ENCODE results near the gene FBXO28.

Gene FBXO28

DNA sequence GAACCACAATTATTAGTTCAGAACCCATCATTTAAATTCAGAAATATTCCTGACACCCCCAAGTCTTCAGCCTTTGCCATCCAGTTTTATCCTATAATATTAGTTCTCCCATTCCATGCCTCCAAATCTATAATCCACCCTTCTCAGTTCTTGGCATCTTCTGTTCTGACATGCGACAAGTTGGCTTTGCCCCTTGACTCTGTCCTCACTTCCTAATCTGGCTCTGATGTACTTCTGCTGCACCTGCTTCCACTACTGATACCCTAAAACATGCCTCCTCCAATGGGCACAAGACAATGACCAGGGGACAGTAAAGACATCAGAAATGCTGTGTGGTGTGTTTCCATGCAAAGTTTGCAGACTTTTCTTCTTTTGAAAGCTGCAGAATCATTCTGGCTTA lies 17.1 kb upstream of the FBXO28 start:
- no peak for DNase-seq

DNA sequence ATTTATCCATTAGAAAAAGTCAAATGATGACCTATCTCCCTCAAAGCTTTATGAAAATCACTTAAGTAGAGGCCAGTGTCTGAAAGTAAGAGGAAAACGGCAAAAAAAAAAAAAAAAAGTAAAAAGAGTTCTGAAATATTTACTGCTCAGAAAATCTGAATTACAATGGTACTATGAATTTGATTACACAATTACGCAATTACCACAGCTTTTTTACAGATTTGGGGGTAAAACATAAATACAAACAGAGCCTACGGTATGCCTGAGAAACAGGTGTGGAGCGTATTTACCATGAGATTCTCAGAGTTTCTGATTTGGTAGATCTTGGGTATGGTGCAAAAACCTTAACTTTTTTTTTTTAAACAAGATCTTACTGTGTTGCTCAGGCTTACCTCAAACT lies 15.9 kb upstream of the FBXO28 start:
- no peak for DNase-seq

DNA sequence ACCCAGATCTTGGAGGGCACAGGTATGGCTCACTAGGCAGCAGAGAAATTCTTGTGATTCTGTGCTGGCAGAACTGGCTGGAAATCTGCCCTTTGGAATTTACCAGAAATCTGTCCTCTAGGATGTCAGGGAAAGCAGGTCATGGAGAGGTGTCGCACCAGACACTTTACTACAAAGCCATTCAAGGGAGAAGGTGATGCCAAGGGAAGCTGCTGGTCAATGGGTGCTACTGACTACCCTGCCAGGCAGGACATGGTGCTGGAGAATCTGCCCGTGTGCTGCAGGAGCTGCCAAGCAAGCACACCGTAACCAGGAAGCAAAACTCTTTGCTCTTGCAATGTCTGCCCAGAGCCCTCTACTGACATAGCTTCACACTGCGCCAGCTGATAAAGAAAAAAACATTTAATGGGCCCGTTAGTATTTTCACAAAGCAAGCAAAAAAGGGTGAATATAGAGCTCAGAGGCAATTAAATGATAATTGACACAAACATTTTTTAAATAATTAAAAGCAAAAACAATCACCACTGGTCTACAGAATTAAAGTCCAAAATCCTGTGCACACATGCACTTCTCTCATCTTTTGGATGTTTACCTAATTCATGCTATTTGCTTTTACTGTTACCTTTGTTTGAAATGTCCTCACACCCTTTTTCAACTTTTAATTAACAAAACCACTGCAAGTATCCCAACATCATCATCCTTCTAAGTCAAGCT lies 7.2 kb upstream of the FBXO28 start:
- peak; percentile 44 for DNase-seq

DNA sequence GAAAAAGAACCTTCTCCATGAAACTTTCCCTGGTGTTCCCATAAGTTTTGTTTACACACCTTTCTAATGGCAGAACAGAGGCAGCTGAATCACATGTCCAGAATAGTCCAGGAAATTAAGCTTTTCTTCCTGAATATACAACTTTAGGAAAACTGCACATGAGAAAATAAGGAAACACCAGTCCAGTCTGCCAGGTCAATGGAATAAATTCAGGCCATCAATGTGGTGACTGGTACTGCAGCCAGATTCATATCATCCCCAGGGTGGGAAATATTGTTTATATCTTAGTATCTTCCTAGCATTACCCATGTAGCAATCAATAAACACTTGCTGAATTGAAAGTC lies 6.7 kb upstream of the FBXO28 start:
- no peak for DNase-seq

DNA sequence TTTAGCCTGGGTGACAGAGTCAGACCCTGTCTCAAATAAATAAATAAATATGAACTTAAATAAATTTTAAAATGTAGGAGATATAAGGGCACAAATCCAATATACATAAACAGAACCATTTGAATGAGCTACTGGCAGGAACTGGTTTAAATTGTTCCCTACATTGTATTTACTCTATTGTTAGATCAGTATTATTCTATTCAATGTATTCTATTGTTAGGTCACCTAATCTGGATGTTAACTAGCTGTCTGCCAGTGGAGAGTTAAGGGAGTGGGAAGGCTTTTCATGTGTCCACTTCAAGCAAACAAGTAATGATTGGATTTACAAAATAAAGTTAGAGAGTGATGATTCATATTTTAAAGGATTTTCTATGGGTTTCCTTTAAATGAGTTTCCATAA lies 4.9 kb upstream of the FBXO28 start:
- DNase-seq = no peak

DNA sequence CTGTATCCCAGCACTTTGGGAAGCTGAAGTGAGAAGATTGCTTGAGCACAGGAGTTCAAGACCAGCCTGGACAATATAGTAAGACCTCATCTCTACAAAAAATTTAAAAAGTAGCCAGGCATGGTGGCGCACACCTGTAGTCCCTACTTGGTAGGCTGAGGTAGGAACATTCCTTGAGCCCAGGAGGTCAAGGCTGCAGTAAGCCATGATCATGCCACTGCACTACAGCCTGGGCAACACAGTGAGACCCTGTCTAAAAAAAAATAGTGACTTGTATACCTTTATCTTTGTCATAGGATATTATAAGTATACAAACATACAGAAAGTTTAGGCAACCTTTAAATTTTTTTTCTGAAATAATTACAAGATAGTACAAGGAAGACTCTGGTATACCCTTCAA lies 3.9 kb upstream of the FBXO28 start:
- no peak for DNase-seq

DNA sequence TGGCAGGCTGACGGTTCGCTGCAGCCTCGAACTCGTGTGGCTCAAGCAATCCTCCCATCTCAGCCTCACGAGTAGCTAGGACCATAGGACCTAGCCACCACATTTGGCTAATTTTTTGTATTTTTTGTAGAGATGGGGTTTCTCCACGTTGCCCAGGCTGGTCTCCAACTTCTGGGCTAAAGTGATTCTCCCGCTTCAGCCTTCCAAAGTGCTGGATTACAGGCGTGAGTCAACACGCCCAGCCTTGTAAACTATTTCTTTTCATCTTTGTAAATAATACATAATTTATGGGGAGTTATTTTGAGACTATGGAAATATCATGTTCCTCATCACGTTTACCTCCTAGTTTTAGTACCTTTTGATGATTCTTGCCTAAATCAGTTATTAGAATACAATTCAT lies 906 bp upstream of the FBXO28 start:
- DNase-seq = no peak

DNA sequence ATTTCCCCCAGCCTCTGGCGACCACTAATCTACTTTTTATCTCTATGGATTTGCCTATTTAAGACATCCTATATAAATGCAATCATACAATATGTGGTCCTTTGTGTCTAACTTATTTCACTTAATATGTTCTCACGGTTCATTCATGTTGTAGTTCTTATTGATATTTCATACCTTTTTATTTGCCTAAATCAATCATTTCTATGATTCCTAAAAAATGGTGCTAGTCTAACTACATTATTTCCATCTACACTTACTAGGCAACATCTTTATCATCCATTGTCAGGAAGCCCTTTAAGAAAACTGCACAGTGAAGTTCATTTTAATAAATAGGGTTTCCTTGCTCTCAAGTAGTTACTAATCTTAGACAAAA lies 380 bp upstream of the FBXO28 start:
- no peak for DNase-seq

DNA sequence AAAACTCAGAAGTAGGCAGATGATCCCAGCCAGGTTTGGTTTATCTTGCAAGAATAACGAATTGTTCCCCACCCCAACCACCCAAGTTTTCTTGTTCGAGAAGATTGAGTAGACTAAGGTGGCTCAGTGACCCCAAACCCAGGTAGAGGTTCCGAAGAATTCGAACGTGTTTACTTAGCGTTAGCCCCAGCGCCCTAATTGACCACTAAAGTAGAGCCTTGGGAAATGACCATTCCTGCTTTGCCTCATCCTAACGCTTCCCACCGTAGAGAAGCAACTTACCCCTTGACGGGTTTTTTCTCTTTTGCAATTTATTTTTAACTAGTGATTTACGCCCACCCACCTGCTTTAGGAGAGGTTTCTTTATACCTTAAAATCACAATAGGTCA lies 870 bp downstream of the FBXO28 start:
- DNase-seq = no peak

DNA sequence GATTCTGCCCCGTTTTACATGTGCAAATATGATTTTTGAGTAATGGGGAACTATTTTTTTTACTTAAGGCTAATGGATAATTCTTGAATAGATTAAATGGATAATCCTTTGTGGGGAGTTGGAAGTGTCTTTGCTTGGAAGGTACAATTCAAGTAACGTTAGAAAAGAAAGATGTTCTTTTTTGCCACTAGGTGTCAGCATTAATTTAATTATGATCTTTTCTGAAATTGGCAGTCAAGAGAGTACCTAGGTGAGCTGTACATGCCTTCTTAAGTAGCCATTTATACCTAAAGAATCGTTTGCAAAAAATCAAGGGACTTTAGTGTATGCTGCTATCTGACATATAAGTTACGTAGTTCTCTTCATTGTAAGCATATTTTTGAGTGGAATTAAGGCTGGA lies 2.2 kb downstream of the FBXO28 start:
- peak; percentile 38 for DNase-seq

DNA sequence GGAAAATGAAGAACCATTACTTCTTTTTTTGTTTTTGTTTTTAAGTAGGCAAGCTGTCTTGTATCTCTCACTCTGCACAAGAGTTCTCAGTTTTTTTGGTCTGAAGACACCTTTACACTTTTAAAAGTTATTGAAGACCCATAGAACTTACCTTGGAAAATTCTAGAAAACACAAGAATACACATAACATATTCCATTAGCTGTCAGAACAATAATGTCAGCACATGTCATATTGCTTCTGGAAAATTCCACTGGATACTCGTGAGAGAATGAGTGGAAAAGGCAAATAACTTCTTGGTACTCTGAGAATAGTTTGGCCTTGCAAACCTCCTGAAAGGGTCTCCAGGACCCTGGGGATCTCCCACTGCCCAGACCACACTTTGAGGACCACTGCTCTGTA lies 4.8 kb downstream of the FBXO28 start:
- DNase-seq = no peak

DNA sequence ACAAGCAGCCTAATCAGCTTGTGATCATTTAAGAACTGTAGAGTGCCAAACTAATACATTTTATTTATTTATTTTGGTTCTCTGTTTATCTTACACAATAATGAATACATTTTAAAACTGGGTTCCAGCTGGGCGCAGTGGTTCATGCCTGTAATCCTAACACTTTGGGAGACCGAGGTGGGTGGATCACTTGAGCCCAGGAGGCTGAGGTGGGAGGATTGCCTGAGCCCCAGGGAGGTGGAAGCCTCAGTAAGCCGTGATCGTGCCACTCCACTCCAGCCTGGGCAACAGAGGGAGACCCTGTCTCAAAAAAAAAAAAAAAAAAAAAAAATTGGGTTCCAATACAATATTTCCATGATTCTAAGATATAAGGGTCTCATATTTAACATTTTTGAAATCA lies 9.2 kb downstream of the FBXO28 start:
- DNase-seq = no peak

DNA sequence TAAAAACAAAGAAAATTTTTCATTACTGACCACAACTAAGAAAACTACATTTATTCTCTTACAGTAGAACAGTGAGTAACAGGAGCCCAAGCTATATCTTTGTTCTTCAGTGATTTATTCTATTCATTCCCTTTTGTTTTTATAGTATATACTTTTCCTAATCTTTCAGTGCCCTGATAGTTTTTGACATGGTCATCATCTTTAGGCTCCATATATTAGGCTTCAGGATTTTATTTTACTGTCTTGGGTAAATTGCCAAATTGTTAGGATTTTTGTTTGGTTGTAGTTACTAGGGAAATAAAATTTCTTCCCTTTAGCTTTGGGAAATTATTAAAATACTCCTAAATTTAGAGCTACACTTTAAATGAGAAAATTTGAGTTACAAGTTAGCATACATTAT lies 10.3 kb downstream of the FBXO28 start:
- no peak for DNase-seq

DNA sequence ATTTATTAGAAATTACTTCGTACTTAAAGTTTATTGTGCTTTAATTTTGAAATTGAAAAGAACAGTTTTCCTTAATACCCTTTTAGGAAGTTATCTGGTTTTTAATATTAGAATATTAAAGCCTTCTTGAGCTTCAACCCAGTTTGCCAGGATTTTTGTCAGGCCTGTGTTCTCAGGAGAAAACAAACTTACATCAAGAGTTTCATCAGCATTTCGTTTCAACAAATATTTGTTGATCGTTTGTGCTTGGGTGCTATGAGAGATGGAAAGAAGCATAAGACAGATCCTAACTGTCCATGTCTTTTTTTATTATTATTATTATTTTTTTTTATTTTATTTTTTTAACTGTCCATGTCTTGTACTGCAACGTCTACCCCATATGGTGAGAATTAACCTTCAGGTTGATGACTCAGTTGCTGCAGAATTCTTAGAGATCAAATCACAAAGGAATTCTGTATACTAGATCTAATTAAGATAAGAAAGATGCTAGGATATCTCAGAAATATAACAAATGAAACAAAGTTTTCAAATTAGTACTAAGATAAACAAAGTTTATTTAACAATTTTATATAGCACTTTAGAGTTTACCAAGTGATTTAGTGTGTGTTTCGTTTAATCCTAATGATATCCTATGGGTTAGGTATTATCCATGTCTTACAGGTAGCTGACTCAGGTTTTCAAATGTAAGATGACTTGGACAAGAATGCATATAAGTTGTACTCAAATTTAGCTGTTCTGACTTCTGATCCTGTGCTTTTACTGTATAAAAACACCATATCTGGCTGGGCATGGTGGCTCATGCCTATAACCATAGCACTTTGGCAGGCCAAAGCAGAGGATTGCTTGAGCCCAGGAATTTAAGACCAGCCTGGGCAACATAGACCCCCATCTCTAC lies 14.3 kb downstream of the FBXO28 start:
- no peak for DNase-seq

DNA sequence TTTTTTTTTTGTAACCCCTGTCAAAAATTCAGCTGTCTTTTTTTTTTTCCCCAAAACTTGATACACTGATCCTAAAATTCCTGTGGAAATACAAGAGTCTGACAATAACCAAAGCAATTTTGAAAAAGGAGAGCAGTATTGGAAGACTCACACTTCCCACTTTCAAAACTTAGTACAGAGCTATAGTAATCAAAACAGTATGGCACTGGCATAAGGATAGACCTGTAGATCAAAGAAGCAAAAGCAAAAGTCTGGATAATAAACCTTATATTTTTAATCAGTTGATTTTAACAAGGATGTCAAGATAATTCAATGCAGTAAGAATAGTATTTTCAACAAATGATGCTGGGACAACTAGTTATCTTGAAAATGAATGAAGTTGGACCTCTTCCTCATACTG lies 17.3 kb downstream of the FBXO28 start:
- DNase-seq = no peak

DNA sequence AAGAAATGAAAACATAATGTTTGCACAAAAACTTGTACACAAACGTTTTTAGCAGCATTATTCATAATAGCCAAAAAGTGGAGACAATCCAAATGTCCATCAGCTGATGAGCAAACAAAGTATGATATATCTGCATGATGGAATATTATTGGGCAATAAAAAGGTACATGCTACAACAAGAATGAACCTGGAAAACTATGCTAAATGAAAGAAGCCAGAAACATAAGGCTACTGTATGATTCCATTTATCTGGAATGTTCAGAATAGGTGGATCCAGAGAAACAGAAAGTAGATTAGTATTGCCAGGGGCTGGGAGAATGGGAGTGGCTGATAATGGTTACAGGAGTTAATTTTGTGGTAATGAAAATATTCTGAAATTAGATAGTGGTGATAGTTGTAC lies 19.0 kb downstream of the FBXO28 start:
- DNase-seq = no peak

DNA sequence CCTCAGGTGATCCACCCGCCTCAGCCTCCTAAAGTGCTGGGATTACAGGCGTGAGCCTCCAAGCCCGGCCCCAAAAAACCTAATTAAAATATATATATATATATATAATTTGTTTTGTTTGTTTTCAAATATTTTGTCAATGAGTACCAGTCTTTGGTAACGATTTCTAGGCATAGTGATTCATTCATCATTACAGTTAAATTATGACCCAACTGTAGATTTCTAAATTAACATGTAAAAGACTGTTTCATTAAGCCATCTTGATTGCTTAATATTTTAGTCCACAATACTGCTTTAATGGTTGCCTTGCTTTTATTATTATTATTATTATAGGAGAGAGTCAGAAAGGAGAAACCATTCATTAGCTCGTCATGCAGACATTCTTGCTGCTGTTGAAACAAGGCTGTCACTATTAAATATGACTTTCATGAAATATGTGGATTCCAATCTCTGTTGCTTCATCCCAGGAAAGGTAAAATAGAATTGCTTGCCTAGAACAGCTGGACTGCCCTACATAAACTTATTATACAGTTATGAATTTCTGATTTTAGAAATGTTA lies 19.9 kb downstream of the FBXO28 start:
- no peak for DNase-seq

DNA sequence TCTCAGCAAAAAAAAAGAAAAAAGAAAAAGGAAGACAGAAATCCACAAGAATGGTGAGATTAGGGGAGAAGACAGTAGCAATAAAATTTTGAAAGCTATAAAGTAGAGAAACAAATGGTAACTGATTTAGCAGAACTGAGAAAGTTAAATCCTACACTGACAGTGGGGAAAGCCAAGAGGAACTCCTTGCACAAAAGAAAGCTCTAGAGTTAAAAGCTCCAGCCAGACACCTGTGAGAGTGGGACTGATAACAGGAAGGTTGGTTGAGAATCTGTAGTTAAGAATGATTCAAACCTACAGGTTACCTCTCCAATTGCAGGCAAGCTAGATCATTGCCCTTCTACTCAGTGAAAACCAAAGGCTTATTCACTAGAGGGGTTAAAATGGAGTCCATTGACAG lies 23.6 kb downstream of the FBXO28 start:
- DNase-seq = no peak

DNA sequence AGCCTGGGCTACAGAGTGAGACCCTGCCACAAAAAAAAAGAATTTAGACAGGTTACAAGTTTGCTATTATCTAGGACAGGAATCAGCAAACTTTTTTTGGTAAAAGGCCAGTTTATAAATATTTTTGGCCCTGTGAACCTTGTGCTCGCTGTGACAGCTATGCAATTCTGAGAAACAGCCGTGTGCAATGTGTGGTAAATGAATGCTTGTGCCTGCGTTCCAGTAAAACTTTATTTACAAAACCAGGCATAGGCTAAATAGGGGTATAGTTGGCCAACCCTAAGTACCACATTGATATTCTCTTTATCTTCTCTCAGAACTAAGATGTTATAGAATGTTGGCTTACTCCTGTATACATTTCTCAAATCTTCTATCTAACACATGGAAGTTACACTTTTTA lies 24.3 kb downstream of the FBXO28 start:
- DNase-seq = no peak

DNA sequence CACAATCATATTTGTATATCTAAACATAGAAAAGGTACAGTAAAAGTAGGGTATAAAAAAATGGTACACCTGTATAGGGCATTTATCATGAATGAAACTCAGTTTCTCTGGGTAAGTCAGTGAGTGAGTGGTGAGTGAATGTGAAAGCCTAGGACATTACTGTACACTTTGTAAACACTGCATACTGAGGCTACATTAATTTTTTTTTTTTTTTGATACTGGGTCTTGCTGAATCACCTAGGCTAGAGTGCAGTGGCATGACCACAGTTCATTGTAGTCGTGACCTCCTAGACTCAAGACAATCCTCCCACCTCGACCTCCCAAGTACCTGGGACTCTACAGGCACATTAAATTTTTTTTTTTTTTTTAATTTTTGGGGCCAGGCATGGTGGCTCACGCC lies 27.8 kb downstream of the FBXO28 start:
- no peak for DNase-seq

DNA sequence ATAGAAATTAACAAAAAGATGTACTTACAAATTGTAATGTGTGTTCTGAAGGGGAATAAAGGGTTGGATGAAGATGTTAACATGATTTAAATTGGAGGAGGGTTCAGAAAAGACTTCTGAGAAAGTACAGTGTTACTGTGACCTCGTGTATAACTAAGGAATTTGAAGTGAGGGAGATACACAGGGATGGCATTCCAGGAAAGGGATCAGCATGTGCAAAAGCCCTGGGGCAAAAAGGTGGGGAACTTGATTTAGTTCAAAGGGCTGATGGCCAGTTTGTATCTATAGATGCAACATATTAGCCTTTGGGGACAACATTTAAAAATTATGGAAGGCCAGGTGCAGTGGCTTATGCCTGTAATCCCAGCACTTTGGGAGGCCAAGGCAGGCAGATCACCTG lies 35.8 kb downstream of the FBXO28 start:
- no peak for DNase-seq

DNA sequence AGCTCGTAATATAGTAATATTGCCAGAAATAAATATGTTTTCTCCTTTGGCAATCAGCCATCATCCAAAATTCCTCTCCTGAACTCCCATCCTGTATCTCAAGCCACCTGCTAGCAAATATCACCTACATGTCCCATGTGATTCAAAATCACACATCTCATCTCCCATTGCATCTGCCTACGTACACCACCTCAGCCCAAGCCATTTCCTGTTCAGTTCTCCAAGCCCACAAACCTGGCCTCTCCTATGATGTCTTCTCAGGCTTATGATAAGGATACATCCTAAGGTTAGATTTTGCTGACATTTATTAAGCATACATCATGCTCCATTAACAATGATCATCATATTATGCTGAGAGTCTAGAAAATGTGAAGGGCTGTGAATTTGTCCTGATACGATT lies 37.2 kb downstream of the FBXO28 start:
- DNase-seq = no peak

DNA sequence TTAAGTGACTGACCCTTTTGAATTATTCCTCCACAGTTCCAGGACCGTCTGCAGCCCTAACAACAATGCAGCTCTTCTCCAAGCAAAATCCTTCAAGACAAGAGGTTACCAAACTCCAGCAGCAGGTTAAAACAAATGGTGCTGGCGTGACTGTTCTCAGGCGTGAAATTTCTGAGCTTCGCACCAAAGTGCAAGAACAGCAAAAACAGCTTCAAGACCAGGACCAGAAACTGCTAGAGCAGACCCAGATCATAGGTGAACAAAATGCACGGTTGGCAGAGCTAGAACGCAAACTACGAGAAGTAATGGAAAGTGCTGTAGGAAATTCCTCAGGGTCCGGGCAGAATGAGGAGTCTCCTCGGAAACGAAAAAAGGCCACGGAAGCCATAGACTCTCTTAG lies 43.4 kb downstream of the FBXO28 start:
- DNase-seq = no peak

DNA sequence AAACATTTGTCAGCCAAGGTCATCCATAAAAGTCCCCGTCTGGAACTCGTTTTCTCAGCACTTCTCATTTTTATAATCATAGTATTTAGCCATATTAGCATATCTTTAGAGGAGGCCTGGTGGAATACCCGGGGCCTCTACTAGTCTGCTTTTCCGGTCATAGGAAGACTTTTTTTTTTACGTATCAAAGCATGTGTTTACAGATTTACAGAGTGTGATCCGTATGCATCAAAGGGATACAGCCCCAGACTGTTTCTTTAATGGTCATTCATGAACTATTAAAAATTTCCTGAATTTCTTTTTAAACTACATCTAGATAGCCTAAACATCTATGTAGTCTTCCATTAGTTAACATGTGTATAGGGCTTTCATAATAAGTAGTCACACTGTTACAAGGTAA lies 45.6 kb downstream of the FBXO28 start:
- no peak for DNase-seq
